ENCODE measurements around the gene FMNL1. TPM values are rescaled to one million over a fixed set of nuclear protein-coding genes. Genes with fewer than 3 reads are reported as not detected.

FMNL1 gene
- total RNA-seq, 4 donors from 2014 or later, result 0.22 to 5.2 (median 3.0) TPM

DNA sequence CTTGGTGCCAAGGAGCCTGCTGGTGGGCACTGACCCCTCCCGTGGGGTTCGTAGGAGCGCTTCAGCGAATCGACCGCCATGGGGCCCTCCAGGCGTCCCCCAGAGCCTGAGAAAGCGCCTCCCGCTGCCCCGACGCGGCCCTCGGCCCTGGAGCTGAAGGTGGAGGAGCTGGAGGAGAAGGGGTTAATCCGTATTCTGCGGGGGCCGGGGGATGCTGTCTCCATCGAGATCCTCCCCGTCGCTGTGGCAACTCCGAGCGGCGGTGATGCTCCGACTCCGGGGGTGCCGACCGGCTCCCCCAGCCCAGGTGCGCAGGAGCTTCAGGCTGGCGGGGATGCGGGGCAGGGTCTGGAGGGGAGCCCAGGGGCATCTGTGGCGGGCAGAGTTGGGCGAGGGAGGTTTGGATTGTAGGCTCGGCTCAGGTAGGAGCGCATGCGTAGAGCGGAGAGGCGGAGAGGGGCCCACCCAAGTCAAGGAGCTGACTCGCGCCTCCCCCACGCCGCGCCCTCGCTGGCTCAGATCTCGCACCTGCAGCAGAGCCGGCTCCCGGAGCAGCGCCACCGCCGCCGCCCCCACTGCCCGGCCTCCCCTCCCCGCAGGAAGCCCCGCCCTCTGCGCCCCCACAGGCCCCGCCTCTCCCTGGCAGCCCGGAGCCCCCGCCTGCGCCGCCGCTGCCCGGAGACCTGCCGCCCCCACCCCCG lies 19.8 kb downstream of the FMNL1 start:
- DNase-seq, result no peak
- H3K9me3 ChIP-seq, result no peaks in the 10 kb centered on the region
- H3K36me3 ChIP-seq, result no peaks in the 10 kb centered on the region
- no peak overlapping the region for H3K27ac ChIP-seq
- in situ Hi-C loops (cut with MboI; ENCODE audit: low sequenced_read_pairs in 4 of 4), result no loop called here
- no peak overlapping the region for H3K4me3 ChIP-seq
- ATAC-seq, result no peak
- TF ChIP-seq, protein P1, sequence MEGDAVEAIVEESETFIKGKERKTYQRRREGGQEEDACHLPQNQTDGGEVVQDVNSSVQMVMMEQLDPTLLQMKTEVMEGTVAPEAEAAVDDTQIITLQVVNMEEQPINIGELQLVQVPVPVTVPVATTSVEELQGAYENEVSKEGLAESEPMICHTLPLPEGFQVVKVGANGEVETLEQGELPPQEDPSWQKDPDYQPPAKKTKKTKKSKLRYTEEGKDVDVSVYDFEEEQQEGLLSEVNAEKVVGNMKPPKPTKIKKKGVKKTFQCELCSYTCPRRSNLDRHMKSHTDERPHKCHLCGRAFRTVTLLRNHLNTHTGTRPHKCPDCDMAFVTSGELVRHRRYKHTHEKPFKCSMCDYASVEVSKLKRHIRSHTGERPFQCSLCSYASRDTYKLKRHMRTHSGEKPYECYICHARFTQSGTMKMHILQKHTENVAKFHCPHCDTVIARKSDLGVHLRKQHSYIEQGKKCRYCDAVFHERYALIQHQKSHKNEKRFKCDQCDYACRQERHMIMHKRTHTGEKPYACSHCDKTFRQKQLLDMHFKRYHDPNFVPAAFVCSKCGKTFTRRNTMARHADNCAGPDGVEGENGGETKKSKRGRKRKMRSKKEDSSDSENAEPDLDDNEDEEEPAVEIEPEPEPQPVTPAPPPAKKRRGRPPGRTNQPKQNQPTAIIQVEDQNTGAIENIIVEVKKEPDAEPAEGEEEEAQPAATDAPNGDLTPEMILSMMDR (IDR thresholded peaks at IDR 0.05 in 4 of 5, conservative IDR thresholded peaks at IDR 0.05 in 1 of 5), result no peak
- TF ChIP-seq POLR2A (IDR thresholded peaks at IDR 0.05), result no peak
- intact Hi-C loops (cut with DNase I; ENCODE audit: low total_unique reads), result no loop called here
- peaks cover under 1 to 1% of the 10 kb centered on the region in 2 donors for H3K4me1 ChIP-seq
- H3K27me3 ChIP-seq, result peaks cover 3 to 8% (median 8%) of the 10 kb centered on the region in 3 donors

DNA sequence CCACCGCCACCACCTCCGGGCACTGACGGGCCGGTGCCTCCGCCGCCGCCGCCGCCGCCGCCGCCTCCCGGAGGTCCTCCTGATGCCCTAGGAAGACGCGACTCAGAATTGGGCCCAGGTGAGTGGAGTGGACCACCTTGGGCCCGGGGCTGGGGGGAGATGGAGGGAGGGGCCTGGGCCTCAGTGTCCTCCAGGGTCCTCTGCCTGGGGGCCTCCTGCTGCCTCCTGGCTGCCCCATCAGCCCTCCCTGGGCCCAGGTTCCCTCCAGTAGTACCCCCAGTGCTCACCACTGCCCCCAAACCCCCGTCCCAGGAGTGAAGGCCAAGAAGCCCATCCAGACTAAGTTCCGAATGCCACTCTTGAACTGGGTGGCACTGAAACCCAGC lies 20.3 kb downstream of the FMNL1 start:
- in situ Hi-C loops (cut with MboI; ENCODE audit: low sequenced_read_pairs in 4 of 4), result no loop called here
- ATAC-seq, result no peak
- TF ChIP-seq, protein P1 (IDR thresholded peaks at IDR 0.05 in 4 of 5, conservative IDR thresholded peaks at IDR 0.05 in 1 of 5), result no peak
- no peak for TF ChIP-seq POLR2A (IDR thresholded peaks at IDR 0.05)
- Histone ChIP-seq H3K27ac (no peak overlapping the region), H3K27me3 (peaks cover 7 to 8% (median 8%) of the 10 kb centered on the region in 3 donors), H3K4me1 (peaks cover 6 to 7% of the 10 kb centered on the region in 2 donors), H3K36me3 (no peaks in the 10 kb centered on the region), H3K4me3 (no peak overlapping the region), H3K9me3 (no peaks in the 10 kb centered on the region)
- DNase-seq, result no peak
- intact Hi-C loops (cut with DNase I; ENCODE audit: low total_unique reads), result no loop called here

DNA sequence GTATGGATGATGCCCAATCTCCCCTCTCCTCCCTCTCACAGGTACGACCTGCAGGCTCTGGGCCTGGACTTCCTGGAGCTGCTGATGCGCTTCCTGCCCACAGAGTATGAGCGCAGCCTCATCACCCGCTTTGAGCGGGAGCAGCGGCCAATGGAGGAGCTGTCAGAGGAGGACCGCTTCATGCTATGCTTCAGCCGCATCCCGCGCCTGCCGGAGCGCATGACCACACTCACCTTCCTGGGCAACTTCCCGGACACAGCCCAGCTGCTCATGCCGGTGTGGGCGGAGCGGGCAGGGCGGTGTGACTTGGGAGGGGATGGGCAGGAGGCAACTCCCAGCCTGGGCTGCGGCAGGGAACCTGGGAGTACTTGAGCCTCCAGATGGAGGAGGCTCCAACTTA lies 22.1 kb downstream of the FMNL1 start:
- H3K4me1 ChIP-seq, result peaks cover 9 to 13% of the 10 kb centered on the region in 2 donors
- no peak for ATAC-seq
- in situ Hi-C loops (cut with MboI; ENCODE audit: low sequenced_read_pairs in 4 of 4), result no loop called here
- no peaks in the 10 kb centered on the region for H3K9me3 ChIP-seq
- no peak overlapping the region for H3K4me3 ChIP-seq
- intact Hi-C loops (cut with DNase I; ENCODE audit: low total_unique reads), result no loop called here
- TF ChIP-seq, protein P1 (IDR thresholded peaks at IDR 0.05 in 4 of 5, conservative IDR thresholded peaks at IDR 0.05 in 1 of 5), result no peak
- no peak for TF ChIP-seq POLR2A (IDR thresholded peaks at IDR 0.05)
- no peak overlapping the region for H3K27ac ChIP-seq
- peaks cover 8 to 13% (median 8%) of the 10 kb centered on the region in 3 donors for H3K27me3 ChIP-seq
- no peak for DNase-seq
- H3K36me3 ChIP-seq, result no peaks in the 10 kb centered on the region

DNA sequence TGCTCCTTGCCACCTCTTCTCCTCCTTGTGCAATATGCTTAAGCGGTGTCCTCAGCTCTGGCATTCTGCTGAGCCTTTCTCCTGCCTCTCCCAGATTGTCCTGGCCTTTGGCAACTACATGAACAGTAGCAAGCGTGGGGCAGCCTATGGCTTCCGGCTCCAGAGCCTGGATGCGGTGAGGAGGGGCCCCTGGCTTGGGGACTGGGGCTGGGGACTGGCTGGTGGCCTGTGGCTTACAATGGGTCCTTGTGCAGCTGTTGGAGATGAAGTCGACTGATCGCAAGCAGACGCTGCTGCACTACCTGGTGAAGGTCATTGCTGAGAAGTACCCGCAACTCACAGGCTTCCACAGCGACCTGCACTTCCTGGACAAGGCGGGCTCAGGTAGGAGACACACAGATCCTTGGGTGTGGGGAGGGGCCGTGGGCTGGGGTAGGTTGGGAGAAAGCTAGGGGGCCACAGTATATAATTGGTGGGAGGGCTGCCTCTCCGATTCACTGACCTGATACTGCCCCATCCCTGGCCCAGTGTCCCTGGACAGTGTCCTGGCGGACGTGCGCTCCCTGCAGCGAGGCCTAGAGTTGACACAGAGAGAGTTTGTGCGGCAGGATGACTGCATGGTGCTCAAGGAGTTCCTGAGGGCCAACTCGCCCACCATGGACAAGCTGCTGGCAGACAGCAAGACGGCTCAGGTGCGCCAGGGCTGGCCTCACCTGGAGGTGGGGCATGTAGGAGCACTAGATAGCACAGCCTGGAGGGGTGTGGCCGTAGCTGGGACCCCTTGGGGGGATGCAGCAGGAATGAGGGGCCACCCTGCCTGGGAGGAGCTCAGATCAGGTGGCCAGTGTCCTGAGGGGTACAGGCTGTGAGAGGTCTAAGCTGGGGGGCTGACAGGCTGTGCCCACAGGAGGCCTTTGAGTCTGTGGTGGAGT lies 23.3 kb downstream of the FMNL1 start:
- no peak overlapping the region for H3K27ac ChIP-seq
- intact Hi-C loops (cut with DNase I; ENCODE audit: low total_unique reads), result no loop called here
- peaks cover 8 to 13% (median 8%) of the 10 kb centered on the region in 3 donors for H3K27me3 ChIP-seq
- no peak overlapping the region for H3K4me3 ChIP-seq
- DNase-seq (no peak), ATAC-seq (no peak)
- TF ChIP-seq, protein P1 (IDR thresholded peaks at IDR 0.05 in 4 of 5, conservative IDR thresholded peaks at IDR 0.05 in 1 of 5), result no peak
- TF ChIP-seq POLR2A (IDR thresholded peaks at IDR 0.05), result no peak
- H3K4me1 ChIP-seq, result peaks cover 9 to 13% of the 10 kb centered on the region in 2 donors
- H3K36me3 ChIP-seq, result no peaks in the 10 kb centered on the region
- in situ Hi-C loops (cut with MboI; ENCODE audit: low sequenced_read_pairs in 4 of 4), result no loop called here
- H3K9me3 ChIP-seq, result no peaks in the 10 kb centered on the region
